Panc1 (cell line): ENCODE data around the gene ALKBH3. TPM values are rescaled to one million over a fixed set of nuclear protein-coding genes. Genes with fewer than 3 reads are reported as not detected.

Source experiments
- ATAC-seq: fragments of 200-7000 bp; cut with Tn5 transposase; 2 replicates; pipeline ENCODE4 v1.9.1; 2020; ENCODE audit warnings: mild to moderate bottlenecking, moderate library complexity
- BruUV-seq: library from RNA; stranded (reverse); fragments of 400-500 nt; replicated peaks from 2 replicates; lab custom pipeline; 2021; lab: Mats Ljungman, UMichigan
- CTCF ChIA-PET: fragments of 300-600 bp; sonication (Branson Sonifier 250); formaldehyde crosslinking; loops from one replicate; lab custom pipeline; 2022; ENCODE audit warnings: antibody characterized with exemption; lab: Charles Lee
- POLR2A ChIA-PET: fragments of 300-600 bp; sonication (Branson Sonifier 250); formaldehyde crosslinking; loops from one replicate; lab custom pipeline; 2022; ENCODE audit warnings: antibody characterized with exemption; lab: Charles Lee
- DNase-seq: peaks from one replicate; pipeline ENCODE4 v3.0.0-alpha.2; 2010; ENCODE audit warnings: low read depth, low spot score
- H3K27ac ChIP-seq: 2 replicates; pipeline ENCODE4 v1.5.1; 2011; ENCODE audit warnings: mild to moderate bottlenecking, low read length, inconsistent platforms
- H3K27me3 ChIP-seq: fragments of 200-500 bp; sonication (Bioruptor generic); 2 replicates; pipeline ENCODE4 v1.6.0; 2014; ENCODE audit warnings: low read length, inconsistent platforms; ENCODE audit not compliant: control insufficient read depth, insufficient read depth
- H3K36me3 ChIP-seq: fragments of 200-500 bp; sonication (Bioruptor generic); 2 replicates; pipeline ENCODE4 v1.5.1; 2014; ENCODE audit warnings: inconsistent platforms, mild to moderate bottlenecking, low read length, moderate library complexity; ENCODE audit not compliant: control insufficient read depth, insufficient read depth
- H3K4me1 ChIP-seq: 2 replicates; pipeline ENCODE4 v1.5.1; 2011; ENCODE audit warnings: inconsistent platforms, mild to moderate bottlenecking, low read length, moderate library complexity; ENCODE audit not compliant: control insufficient read depth, insufficient read depth
- H3K4me3 ChIP-seq, 2 experiments: 2 replicates each; pipeline ENCODE4 v1.5.1; 2011 to 2012; ENCODE audit warnings: low read depth in 2 of 2, low read length in 2 of 2, mild to moderate bottlenecking in 2 of 2, inconsistent platforms in 1 of 2, moderate library complexity in 1 of 2
- H3K9me3 ChIP-seq: fragments of 200-500 bp; sonication (Bioruptor generic); 2 replicates; pipeline ENCODE4 v1.5.1; 2014; ENCODE audit warnings: low read depth, mild to moderate bottlenecking, inconsistent platforms, low read length, moderate library complexity; ENCODE audit not compliant: control insufficient read depth, insufficient read depth
- POLR2AphosphoS5 ChIP-seq: IDR thresholded peaks from 2 replicates; pipeline ENCODE4 v1.6.1; 2012; ENCODE audit warnings: mild to moderate bottlenecking, low read depth, low read length, moderate library complexity
- SIN3A ChIP-seq: IDR thresholded peaks from 2 replicates; pipeline ENCODE4 v1.6.1; 2012; ENCODE audit warnings: low read depth, mild to moderate bottlenecking, low read length, moderate library complexity, borderline replicate concordance; ENCODE audit not compliant: insufficient read depth
- TCF7L2 ChIP-seq: IDR thresholded peaks from 2 replicates; pipeline ENCODE4 v1.6.1; 2011; ENCODE audit warnings: mild to moderate bottlenecking, low read depth, low read length, inconsistent platforms
- in situ Hi-C: cut with HindIII; loops from 2 replicates; pipeline ENCODE4 v1.10.0; 2016; ENCODE audit warnings: low sequenced_read_pairs, low pct_unique_long_range_greater_than_20kb
- intact Hi-C: fragments of 100-400 bp; cut with micrococcal nuclease; formaldehyde crosslinking; loops from one replicate; pipeline ENCODE4 v1.10.0; 2022; ENCODE audit not compliant: unreplicated experiment
- total RNA-seq: library from RNA; stranded (reverse); gene quantifications from one replicate; pipeline ENCODE4 v1.2.1, GENCODE V29; 2021; ENCODE audit not compliant: unreplicated experiment
- TF ChIP-seq, protein P1 (sequence below), 2 experiments: IDR thresholded peaks; 2 replicates each; pipeline ENCODE4 v1.6.1; 2011 to 2012; ENCODE audit warnings: low read depth in 2 of 2, control low read depth in 1 of 2, low read length in 1 of 2, mild to moderate bottlenecking in 1 of 2, moderate library complexity in 1 of 2; ENCODE audit not compliant: insufficient read depth in 1 of 2
- TF ChIP-seq, protein P2 (sequence below): fragments of 450-650 bp; IDR thresholded peaks from 2 replicates; pipeline ENCODE4 v1.5.1; 2017; ENCODE audit warnings: mild to moderate bottlenecking

The ALKBH3 gene
- total RNA-seq, 1 experiment from 2014 or later, result 34.4 TPM

DNA sequence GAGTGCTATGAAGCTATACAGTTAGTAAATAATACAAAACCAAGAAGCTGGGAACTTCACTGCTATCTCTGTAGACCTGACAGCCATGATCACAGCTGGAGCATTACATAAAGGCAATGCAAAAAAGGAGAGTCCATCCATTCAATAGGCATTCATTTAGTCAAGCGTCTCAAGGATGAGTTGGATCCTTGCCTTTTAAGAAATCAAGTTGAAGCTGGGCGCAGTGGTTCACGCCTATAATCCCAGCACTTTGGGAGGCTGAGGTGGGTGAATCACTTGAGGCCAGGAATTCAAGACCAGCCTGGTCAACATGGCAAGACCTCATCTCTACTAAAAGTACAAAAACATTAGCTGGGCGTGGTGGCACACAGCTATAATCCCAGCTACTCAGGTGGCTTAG lies 48.1 kb upstream of the ALKBH3 start:
- no peak overlapping the region for H3K27ac ChIP-seq
- ChIA-PET POLR2A (no interaction called here), CTCF (no interaction called here)
- no peaks in the 10 kb centered on the region for H3K36me3 ChIP-seq
- in situ Hi-C loops (no loop called here), intact Hi-C loops (no loop called here)
- H3K27me3 ChIP-seq, result no peaks in the 10 kb centered on the region
- no peak for DNase-seq
- TF ChIP-seq POLR2AphosphoS5, result no peak
- no peak for TF ChIP-seq TCF7L2
- TF ChIP-seq SIN3A, result no peak
- TF ChIP-seq, protein P1, sequence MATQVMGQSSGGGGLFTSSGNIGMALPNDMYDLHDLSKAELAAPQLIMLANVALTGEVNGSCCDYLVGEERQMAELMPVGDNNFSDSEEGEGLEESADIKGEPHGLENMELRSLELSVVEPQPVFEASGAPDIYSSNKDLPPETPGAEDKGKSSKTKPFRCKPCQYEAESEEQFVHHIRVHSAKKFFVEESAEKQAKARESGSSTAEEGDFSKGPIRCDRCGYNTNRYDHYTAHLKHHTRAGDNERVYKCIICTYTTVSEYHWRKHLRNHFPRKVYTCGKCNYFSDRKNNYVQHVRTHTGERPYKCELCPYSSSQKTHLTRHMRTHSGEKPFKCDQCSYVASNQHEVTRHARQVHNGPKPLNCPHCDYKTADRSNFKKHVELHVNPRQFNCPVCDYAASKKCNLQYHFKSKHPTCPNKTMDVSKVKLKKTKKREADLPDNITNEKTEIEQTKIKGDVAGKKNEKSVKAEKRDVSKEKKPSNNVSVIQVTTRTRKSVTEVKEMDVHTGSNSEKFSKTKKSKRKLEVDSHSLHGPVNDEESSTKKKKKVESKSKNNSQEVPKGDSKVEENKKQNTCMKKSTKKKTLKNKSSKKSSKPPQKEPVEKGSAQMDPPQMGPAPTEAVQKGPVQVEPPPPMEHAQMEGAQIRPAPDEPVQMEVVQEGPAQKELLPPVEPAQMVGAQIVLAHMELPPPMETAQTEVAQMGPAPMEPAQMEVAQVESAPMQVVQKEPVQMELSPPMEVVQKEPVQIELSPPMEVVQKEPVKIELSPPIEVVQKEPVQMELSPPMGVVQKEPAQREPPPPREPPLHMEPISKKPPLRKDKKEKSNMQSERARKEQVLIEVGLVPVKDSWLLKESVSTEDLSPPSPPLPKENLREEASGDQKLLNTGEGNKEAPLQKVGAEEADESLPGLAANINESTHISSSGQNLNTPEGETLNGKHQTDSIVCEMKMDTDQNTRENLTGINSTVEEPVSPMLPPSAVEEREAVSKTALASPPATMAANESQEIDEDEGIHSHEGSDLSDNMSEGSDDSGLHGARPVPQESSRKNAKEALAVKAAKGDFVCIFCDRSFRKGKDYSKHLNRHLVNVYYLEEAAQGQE (IDR thresholded peaks at IDR 0.05; ENCODE audit: insufficient read depth in 1 of 2, low read depth in 2 of 2, low read length in 1 of 2), result no peak
- TF ChIP-seq, protein P2, sequence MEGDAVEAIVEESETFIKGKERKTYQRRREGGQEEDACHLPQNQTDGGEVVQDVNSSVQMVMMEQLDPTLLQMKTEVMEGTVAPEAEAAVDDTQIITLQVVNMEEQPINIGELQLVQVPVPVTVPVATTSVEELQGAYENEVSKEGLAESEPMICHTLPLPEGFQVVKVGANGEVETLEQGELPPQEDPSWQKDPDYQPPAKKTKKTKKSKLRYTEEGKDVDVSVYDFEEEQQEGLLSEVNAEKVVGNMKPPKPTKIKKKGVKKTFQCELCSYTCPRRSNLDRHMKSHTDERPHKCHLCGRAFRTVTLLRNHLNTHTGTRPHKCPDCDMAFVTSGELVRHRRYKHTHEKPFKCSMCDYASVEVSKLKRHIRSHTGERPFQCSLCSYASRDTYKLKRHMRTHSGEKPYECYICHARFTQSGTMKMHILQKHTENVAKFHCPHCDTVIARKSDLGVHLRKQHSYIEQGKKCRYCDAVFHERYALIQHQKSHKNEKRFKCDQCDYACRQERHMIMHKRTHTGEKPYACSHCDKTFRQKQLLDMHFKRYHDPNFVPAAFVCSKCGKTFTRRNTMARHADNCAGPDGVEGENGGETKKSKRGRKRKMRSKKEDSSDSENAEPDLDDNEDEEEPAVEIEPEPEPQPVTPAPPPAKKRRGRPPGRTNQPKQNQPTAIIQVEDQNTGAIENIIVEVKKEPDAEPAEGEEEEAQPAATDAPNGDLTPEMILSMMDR, result no peak
- no peak for ATAC-seq
- H3K9me3 ChIP-seq, result no peaks in the 10 kb centered on the region; the same call in 1 of the 2 replicates
- peaks cover 7% of the 10 kb centered on the region; the same call in 1 of the 2 replicates for H3K4me1 ChIP-seq
- no peak overlapping the region for H3K4me3 ChIP-seq
- no TSS peak for BruUV-seq

GRCh38 chr11:43833657-43834073 lies 47.0 kb upstream of the ALKBH3 start:
- in situ Hi-C loops (no loop called here), intact Hi-C loops (no loop called here)
- Histone ChIP-seq H3K27ac (no peak overlapping the region), H3K36me3 (no peaks in the 10 kb centered on the region), H3K27me3 (no peaks in the 10 kb centered on the region), H3K4me1 (peaks cover 7% of the 10 kb centered on the region; the same call in 1 of the 2 replicates), H3K9me3 (no peaks in the 10 kb centered on the region; the same call in 1 of the 2 replicates), H3K4me3 (no peak overlapping the region)
- no peak for ATAC-seq
- no TSS peak for BruUV-seq
- POLR2A ChIA-PET, result no interaction called here
- TF ChIP-seq, protein P1 (IDR thresholded peaks at IDR 0.05; ENCODE audit: insufficient read depth in 1 of 2, low read depth in 2 of 2, low read length in 1 of 2), result no peak
- no peak for TF ChIP-seq POLR2AphosphoS5
- no peak for TF ChIP-seq SIN3A
- TF ChIP-seq, protein P2, result no peak
- TF ChIP-seq TCF7L2, result no peak
- DNase-seq, result no peak
- CTCF ChIA-PET, result no interaction called here
